ENCODE data around the gene CD36.

GRCh38 chr7:80609751-80610150 lies 28.7 kb upstream of the CD36 start:
- TF ChIP-seq SUZ12 (IDR thresholded peaks at IDR 0.05; ENCODE audit: extremely low read depth, insufficient read depth, insufficient read length), result no peak
- no peak for TF ChIP-seq YY1 (IDR thresholded peaks at IDR 0.05; ENCODE audit: insufficient read depth, insufficient read length)

All from NT2/D1 (cell line).